HL-60/S4 treated with retinoic acid at 250 ng/mL for 4 days and 3 days (cell line): Measurements from ENCODE around the gene GLB1L.
"Not testable (repeated sequence)": the region's sequence is repeated elsewhere in the genome, so short reads cannot be mapped to it uniquely, and the experiment has no call there.

Source experiments
- in situ Hi-C: fragments of 300-500 bp; cut with MboI; formaldehyde crosslinking; loops from 2 replicates; pipeline ENCODE4 v1.7.0; 2022; ENCODE audit warnings: low sequenced_read_pairs

Gene GLB1L

DNA sequence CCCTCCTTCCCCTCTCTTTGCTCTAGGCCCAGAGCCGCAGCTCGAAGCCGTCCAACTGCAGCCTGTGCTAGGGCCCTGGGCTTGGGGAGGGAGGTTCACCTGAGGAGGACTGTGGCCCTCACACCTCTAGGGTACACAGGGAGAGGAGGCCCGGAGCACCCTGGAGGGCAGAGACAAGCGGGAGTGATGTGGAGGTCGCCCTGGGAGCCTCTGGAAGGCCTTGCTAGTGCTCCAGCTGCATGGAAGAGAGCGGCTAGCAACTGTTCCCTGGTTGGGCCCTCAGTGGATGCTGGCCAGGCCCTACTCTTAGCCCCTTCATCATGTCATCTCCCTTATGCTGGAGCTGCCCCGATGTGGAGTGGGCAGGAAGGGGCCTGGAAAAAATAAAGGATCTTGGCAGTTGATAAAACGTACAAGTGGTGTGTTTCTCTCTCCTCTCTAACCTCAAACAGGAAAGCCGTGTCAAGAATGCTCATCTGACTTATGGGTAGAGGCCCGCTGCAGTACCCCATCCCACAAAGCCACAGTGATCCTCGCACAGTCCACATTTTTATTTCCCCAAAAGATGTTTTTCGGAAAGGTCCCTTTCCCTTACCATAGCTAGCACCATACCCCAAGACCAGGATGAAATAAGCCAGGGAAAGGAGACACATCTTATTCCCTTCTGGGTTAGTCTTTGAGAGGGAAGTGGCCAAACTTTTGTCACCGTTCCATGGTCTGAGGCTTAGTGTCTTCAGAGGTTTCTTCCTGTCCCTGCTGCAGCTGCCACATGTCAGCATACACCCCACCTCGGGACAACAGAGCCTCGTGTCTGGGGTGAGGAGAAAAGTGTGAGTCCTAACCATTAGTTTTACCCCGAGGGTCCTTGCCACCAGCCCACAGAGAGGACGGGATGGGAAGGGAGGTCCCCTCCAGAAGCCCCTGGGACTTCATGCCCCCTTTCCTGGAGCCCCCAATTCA lies 35.7 kb downstream of the GLB1L start:
- in situ Hi-C loops, result no loop called here

DNA sequence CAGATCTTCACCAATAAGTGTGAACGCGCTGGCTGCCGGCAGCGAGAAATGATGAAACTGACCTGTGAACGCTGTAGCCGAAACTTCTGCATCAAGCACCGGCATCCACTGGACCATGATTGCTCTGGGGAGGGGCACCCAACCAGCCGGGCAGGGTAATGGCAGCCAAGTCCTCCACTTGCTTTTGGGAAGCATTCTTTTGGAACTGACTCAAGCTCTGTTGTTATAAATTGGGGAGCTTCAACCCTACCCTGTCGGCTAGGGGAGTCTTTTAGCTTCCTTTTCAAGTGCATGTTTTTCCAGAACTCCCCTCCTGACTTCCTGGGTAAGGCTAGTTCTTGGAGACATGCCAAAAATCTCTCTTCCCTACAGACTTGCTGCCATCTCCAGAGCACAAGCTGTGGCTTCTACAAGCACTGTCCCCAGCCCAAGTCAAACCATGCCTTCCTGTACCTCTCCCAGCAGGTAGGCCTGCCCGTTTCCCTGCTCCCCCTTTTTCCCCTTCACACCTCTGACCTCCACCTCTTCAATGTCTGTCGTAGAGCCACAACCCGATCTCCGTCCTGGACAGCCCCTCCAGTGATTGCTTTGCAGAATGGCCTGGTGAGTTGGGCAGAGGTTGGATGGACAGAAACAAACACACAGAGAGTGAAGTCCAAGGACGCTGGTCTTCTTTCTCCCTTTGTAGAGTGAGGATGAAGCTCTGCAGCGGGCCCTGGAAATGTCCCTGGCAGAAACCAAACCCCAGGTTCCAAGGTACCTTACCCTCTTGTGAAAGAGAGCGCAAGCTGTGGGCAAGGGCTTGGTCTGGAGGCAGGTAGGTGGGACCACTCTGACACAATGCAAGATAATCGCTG lies 37.1 kb downstream of the GLB1L start:
- in situ Hi-C loops, result no loop called here

GRCh38 chr2:219207134-219207883 lies 37.9 kb downstream of the GLB1L start:
- in situ Hi-C loops, result no loop called here

- in situ Hi-C loops, result no loop called here
Observed at GRCh38 chr2:219206328-219207133, 38.7 kb downstream of the GLB1L start, which contains the start of gene ZFAND2B. Gene ZFAND2B (plus strand): TSS chr2:219206782. CDS start chr2:219206988, 206 bp downstream.

- in situ Hi-C loops, result no loop called here
Observed at GRCh38 chr2:219205981-219206327, 39.3 kb downstream of the GLB1L start.

- in situ Hi-C loops, result no loop called here
Observed at GRCh38 chr2:219205165-219205538, 40.1 kb downstream of the GLB1L start.

GRCh38 chr2:219204425-219205164 lies 40.6 kb downstream of the GLB1L start:
- in situ Hi-C loops, result no loop called here

DNA sequence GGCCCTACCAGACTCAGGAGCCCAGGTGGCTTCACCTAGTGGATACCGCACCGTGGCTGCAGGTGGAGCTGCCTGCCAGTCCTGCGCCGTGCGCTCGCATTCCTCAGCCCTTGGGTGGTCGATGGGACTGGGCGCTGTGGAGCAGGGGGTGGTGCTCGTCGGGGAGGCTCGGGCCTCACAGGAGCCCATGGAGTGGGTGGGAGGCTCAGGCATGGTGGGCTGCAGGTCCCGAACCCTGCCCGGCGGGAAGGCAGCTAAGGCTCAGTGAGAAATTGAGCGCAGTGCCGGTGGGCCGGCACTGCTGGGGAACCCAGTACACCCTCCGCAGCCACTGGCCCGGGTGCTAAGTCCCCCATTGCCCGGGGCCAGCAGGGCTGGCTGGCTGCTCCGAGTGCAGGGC lies 43.9 kb downstream of the GLB1L start:
- in situ Hi-C loops, result not testable (repeated sequence)

DNA sequence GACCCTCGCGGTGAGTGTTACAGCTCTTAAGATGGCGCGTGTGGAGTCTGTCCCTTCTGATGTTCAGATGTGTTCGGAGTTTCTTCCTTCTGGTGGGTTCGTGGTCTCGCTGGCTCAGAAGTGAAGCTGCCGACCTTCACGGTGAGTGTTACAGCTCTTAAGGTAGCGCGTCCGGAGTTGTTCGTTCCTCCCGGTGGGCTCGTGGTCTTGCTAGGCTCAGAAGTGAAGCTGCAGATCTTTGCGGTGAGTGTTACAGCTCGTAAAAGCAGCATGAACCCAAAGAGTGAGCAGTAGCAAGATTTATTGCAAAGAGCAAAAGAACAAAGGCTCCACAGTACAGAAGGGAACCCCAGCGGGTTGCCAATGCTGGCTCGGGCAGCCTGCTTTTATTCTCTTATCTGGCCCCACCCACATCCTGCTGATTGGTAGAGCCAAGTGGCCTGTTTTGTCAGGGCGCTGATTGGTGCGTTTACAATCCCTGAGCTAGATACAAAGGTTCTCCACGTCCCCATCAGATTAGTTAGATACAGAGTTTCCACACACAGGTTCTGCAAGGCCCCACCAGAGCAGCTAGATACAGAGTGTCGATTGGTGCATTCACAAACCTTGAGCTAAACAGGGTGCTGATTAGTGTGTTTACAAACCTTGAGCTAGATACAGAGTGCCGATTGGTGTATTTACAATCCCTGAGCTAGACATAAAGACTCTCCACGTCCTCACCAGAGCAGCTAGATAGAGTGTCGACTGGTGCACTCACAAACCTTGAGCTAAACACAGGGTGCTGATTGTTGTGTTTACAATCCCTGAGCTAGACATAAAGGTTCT lies 44.5 kb downstream of the GLB1L start:
- in situ Hi-C loops, result not testable (repeated sequence)

DNA sequence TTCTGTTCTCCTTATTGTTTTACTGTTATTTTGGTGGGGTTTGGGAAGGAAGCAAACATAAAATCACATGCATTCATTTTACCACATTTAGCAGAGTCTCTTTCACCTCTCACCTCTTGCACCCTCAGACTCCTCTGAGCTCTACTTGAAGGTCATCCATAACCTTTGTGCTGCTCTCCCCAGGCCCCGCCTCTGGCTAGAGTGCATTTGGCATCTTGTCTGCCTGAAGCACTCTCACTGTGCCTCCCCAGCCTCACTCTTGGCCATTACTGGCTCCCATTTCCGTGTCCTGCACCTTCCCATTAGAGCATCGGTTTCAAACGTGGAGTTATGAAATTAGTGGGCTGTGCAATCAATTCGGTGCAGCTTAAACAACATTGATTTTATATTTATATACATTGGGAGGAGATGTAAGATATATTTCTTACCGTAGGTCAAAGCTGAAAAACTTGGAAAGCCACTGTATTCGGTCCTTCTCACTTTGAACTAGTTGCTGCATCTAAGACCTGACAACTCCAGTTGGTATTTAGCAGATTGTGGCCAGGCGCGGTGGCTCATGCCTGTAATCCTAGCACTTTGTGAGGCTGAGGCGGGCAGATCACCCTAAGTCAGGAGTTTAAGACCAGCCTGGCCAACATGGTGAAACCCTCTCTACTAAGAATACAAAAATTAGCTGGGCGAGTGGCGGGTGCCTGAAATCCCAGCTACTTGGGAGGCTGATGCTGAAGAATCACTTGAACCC lies 45.6 kb downstream of the GLB1L start:
- in situ Hi-C loops, result no loop called here

- in situ Hi-C loops, result no loop called here
Observed at GRCh38 chr2:219198974-219199373, 46.3 kb downstream of the GLB1L start.

DNA sequence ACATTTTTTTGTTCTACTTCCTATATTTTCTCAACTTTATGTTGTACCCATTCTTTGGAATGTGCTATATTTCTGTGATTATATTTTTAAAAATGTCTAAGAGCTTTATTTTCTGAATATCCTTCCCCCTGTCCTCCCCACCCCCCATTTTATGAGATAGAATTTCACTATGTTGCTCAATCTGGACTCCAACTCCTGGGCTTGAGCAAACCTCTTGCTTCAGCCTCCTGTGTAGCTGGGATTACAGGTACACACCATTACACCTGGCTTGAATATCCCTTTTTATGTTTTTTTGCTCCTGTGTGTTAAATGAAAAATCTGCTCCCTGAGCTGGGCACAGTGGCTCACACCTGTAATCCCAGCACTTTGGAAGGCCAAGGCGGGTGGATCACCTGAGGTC lies 47.9 kb downstream of the GLB1L start:
- in situ Hi-C loops, result no loop called here

- in situ Hi-C loops, result no loop called here
Observed at GRCh38 chr2:219186754-219187456, 58.3 kb downstream of the GLB1L start.
